B cell (primary cell): ENCODE data around the gene VSIG10. TPM values are rescaled to one million over a fixed set of nuclear protein-coding genes. Genes with fewer than 3 reads are reported as not detected.

Experiments
- ATAC-seq: fragments of 200-7000 bp; cut with Tn5 transposase; one replicate; pipeline ENCODE4 v1.10.0; 2021; ENCODE audit warnings: low read depth, mild to moderate bottlenecking, moderate number of reproducible peaks, moderate library complexity
- CTCF ChIA-PET: fragments of 350-600 bp; sonication (Branson Sonifier 250); formaldehyde crosslinking; loops from one replicate; lab custom pipeline; 2021; ENCODE audit warnings: antibody characterized with exemption, inconsistent platforms; lab: Charles Lee
- POLR2A ChIA-PET: fragments of 350-600 bp; sonication (Branson Sonifier 250); formaldehyde crosslinking; loops from one replicate; lab custom pipeline; 2021; ENCODE audit warnings: antibody characterized with exemption; lab: Charles Lee
- DNase-seq: peaks from one replicate; pipeline ENCODE4 v3.0.0; 2013
- H2AFZ ChIP-seq: 2 replicates; pipeline ENCODE4 v1.6.1; 2012; ENCODE audit warnings: mild to moderate bottlenecking, low read depth, low read length; ENCODE audit not compliant: insufficient read depth, poor library complexity, severe bottlenecking
- H3K27ac ChIP-seq, 2 donors: 1 replicate in 1 of 2; 2 replicates in 1 of 2; pipeline ENCODE4 v1.5.1; 2012 to 2013; ENCODE audit warnings: low read length in 2 of 2, mild to moderate bottlenecking in 2 of 2, moderate library complexity in 1 of 2
- H3K27me3 ChIP-seq, 4 experiments: fragments of 200-600 bp in 1 of 4; sonication (generic) in 1 of 4; replicated peaks in 1 of 4; 1 replicate in 2 of 4; 2 replicates in 2 of 4; pipeline versions ENCODE4 v1.6.1 to v1.7.0; 2013 to 2016; ENCODE audit warnings: low read length in 3 of 4, mild to moderate bottlenecking in 2 of 4, mixed read lengths in 1 of 4, moderate library complexity in 1 of 4; ENCODE audit not compliant: insufficient read depth in 4 of 4, control insufficient read depth in 3 of 4; ENCODE audit errors: control extremely low read depth in 1 of 4
- H3K36me3 ChIP-seq, 2 experiments: replicated peaks in 1 of 2; 1 replicate in 1 of 2; 2 replicates in 1 of 2; pipeline versions ENCODE4 v1.6.1 to v1.7.1; 2013; ENCODE audit warnings: low read length in 1 of 2; ENCODE audit not compliant: insufficient read depth in 2 of 2, control insufficient read depth in 1 of 2; ENCODE audit errors: control extremely low read depth in 1 of 2, extremely low read depth in 1 of 2
- H3K4me1 ChIP-seq, 2 donors: fragments of 200-600 bp in 1 of 2; sonication (generic) in 1 of 2; 1 replicate in 1 of 2; 2 replicates in 1 of 2; pipeline versions ENCODE4 v1.5.1 to v1.6.1; 2013 to 2017; ENCODE audit warnings: low read length in 2 of 2; ENCODE audit not compliant: control insufficient read depth in 2 of 2, insufficient read depth in 2 of 2
- H3K4me2 ChIP-seq: replicated peaks from 2 replicates; pipeline ENCODE3; 2012; ENCODE audit warnings: mild to moderate bottlenecking, low read depth, low read length; ENCODE audit not compliant: poor library complexity, severe bottlenecking
- H3K4me3 ChIP-seq, 5 experiments: fragments of 200-600 bp in 1 of 5; sonication (generic) in 1 of 5; 1 replicate in 3 of 5; 2 replicates in 2 of 5; pipeline versions ENCODE4 v1.5.1 to v1.7.0; 2011 to 2016; ENCODE audit warnings: low read length in 4 of 5, mild to moderate bottlenecking in 4 of 5, low read depth in 2 of 5, control low read depth in 1 of 5, moderate library complexity in 1 of 5; ENCODE audit not compliant: insufficient read depth in 1 of 5; ENCODE audit errors: control extremely low read depth in 1 of 5, extremely low read depth in 1 of 5
- H3K79me2 ChIP-seq: fragments of 200-600 bp; sonication (generic); one replicate; pipeline ENCODE4 v1.6.0; 2016; ENCODE audit warnings: low read length; ENCODE audit not compliant: control insufficient read depth, insufficient read depth
- H3K9ac ChIP-seq: fragments of 200-600 bp; sonication (generic); 2 replicates; pipeline ENCODE4 v1.6.1; 2017; ENCODE audit warnings: mild to moderate bottlenecking, low read length, moderate library complexity
- H3K9me3 ChIP-seq, 3 donors: one replicate each; pipeline versions ENCODE4 v1.6.1 to v1.7.1; 2013; ENCODE audit warnings: low read length in 2 of 3; ENCODE audit not compliant: control insufficient read depth in 2 of 3, insufficient read depth in 1 of 3; ENCODE audit errors: control extremely low read depth in 1 of 3
- H4K20me1 ChIP-seq: 2 replicates; pipeline ENCODE4 v1.6.0; 2012; ENCODE audit warnings: mild to moderate bottlenecking, low read length; ENCODE audit not compliant: insufficient read depth, control insufficient read depth, poor library complexity, severe bottlenecking
- H3K27ac Mint-ChIP-seq: one replicate; pipeline ENCODE4 v1.8.0; 2021; ENCODE audit warnings: mixed read lengths
- H3K27me3 Mint-ChIP-seq: one replicate; pipeline ENCODE4 v1.8.0; 2021; ENCODE audit warnings: mixed read lengths
- H3K4me1 Mint-ChIP-seq: one replicate; pipeline ENCODE4 v1.8.0; 2021; ENCODE audit warnings: mixed read lengths
- H3K4me3 Mint-ChIP-seq: one replicate; pipeline ENCODE4 v1.8.0; 2021; ENCODE audit warnings: mixed read lengths
- H3K9me3 Mint-ChIP-seq: one replicate; pipeline ENCODE4 v1.8.0; 2022; ENCODE audit warnings: mixed read lengths; ENCODE audit not compliant: insufficient read depth
- CTCF ChIP-seq: fragments of 200-600 bp; IDR thresholded peaks from one replicate; pipeline ENCODE4 v1.8.0; 2022; ENCODE audit warnings: antibody characterized with exemption, mild to moderate bottlenecking
- EZH2 ChIP-seq: IDR thresholded peaks from 2 replicates; pipeline ENCODE4 v1.6.1; 2012; ENCODE audit warnings: borderline replicate concordance, low read depth, mild to moderate bottlenecking, moderate library complexity, low read length; ENCODE audit not compliant: insufficient read depth, poor library complexity, severe bottlenecking
- WGBS: methylation state at CpG from one replicate; pipeline ENCODE4 v1.1.5; 2013; ENCODE audit warnings: missing lambda C conversion rate; ENCODE audit not compliant: insufficient coverage; 5-methylcytosine and 5-hydroxymethylcytosine counted together
- intact Hi-C: fragments of 100-400 bp; cut with micrococcal nuclease; formaldehyde crosslinking; loops from one replicate; pipeline ENCODE4 v1.10.0; 2022
- polyA plus RNA-seq: library from polyadenylated mRNA; depleted of rRNA; stranded (reverse); fragments of >200 nt; gene quantifications from 2 replicates; pipeline ENCODE4 v1.2.3, GENCODE V29; 2012
- total RNA-seq, 2 donors: library from RNA; stranded (reverse); fragments of 120-200 nt in 1 of 2; gene quantifications; 1 replicate in 1 of 2; 2 replicates in 1 of 2; pipeline versions ENCODE4 v1.2.3 to v1.2.4, GENCODE V29; 2013 to 2022

The VSIG10 gene
- total and polyA plus RNA-seq, 2 donors (not counting 1 experiment from before 2014, with no cell fraction given), result 0.34 to 2.6 TPM

GRCh38 chr12:118150625-118151024 lies 46.8 kb upstream of the VSIG10 start:
- no peak overlapping the region for H3K4me3 ChIP-seq
- TF ChIP-seq CTCF (no peak), EZH2 (no peak)
- H3K36me3 ChIP-seq, result peaks cover 6 to 20% of the 10 kb centered on the region in 2 experiments
- POLR2A ChIA-PET, result no interaction called here
- H4K20me1 ChIP-seq, result no peaks in the 10 kb centered on the region
- no peak overlapping the region for H2AFZ ChIP-seq
- ATAC-seq, result no peak
- intact Hi-C loops, result no loop called here
- DNase-seq, result no peak
- no peak overlapping the region for H3K9ac ChIP-seq
- H3K27ac ChIP-seq, result no peak overlapping the region
- no peaks in the 10 kb centered on the region for H3K9me3 Mint-ChIP-seq
- H3K27me3 Mint-ChIP-seq, result no peaks in the 10 kb centered on the region
- no peak overlapping the region for H3K4me2 ChIP-seq
- CTCF ChIA-PET, result interaction anchor here (1.4 kb wide), 1 partner anchor 33 kb away, joined by 3 read pairs; no protein-coding TSS in a partner anchor
- WGBS, result 96% methylated on average over 3 of the region's 7 CpGs
- no peaks in the 10 kb centered on the region for H3K4me1 Mint-ChIP-seq
- no peaks in the 10 kb centered on the region for H3K9me3 ChIP-seq
- no peaks in the 10 kb centered on the region for H3K4me1 ChIP-seq
- H3K79me2 ChIP-seq, result no peaks in the 10 kb centered on the region
- no peaks in the 10 kb centered on the region for H3K27me3 ChIP-seq
- no peak overlapping the region for H3K27ac Mint-ChIP-seq
- H3K4me3 Mint-ChIP-seq, result no peak overlapping the region

GRCh38 chr12:118148287-118148686 lies 44.5 kb upstream of the VSIG10 start:
- H2AFZ ChIP-seq, result no peak overlapping the region
- H3K27ac ChIP-seq, result no peak overlapping the region
- no peaks in the 10 kb centered on the region for H4K20me1 ChIP-seq
- no peak overlapping the region for H3K9ac ChIP-seq
- DNase-seq (no peak), ATAC-seq (no peak)
- Mint-ChIP-seq H3K4me3 (no peak overlapping the region), H3K9me3 (no peaks in the 10 kb centered on the region), H3K4me1 (peaks cover 6% of the 10 kb centered on the region), H3K27me3 (no peaks in the 10 kb centered on the region), H3K27ac (no peak overlapping the region)
- H3K4me2 ChIP-seq, result no peak overlapping the region
- H3K4me1 ChIP-seq, result no peaks in the 10 kb centered on the region
- no CpG with 5 or more reads among the region's 5 CpGs for WGBS
- ChIA-PET POLR2A (no interaction called here), CTCF (no interaction called here)
- H3K27me3 ChIP-seq, result no peaks in the 10 kb centered on the region
- no peaks in the 10 kb centered on the region for H3K9me3 ChIP-seq
- intact Hi-C loops, result no loop called here
- no peak overlapping the region for H3K4me3 ChIP-seq
- H3K36me3 ChIP-seq, result peaks cover 5 to 33% of the 10 kb centered on the region in 2 experiments
- H3K79me2 ChIP-seq, result no peaks in the 10 kb centered on the region
- TF ChIP-seq CTCF, result no peak
- no peak for TF ChIP-seq EZH2
